ENCODE measurements around the gene TMEM259. TPM values are rescaled to one million over a fixed set of nuclear protein-coding genes. Genes with fewer than 3 reads are reported as not detected.
A peak's percentile ranks its signal among the peaks of the same experiment; 100 is the strongest.

TMEM259 gene
- total and polyA plus RNA-seq, 8 donors, result 65.9 to 448 (median 90.0) TPM

DNA sequence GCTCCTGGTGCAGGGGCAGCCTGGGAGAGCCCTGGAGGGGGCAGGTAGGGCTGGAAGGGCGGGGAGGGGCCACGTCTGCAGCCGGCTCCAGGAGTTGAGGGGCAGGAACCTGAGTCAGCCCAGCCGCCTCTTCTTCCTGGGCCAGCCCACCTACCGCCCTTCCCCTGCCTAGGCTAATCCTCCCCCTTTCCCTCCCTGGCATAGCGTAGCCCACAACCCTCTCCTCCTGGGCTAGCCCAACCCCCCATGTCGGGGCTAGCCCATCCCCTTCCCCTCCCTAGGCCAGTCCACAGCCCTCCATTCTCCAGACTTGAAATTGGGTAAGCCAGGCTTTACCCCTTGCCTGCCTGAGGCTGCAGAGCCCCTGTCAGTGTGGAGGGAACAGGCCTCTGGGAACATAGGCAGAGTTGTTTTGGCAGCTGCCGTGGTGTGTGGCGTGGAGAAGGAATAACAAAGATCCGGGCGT, 57.4 kb downstream of the TMEM259 start:
- ATAC-seq (no peak), FAIRE-seq (no peak), DNase-seq (peak in 1 of 6 donors; percentile 63)
- H3K9me3 ChIP-seq, result no peaks in the 10 kb centered on the region
- TF ChIP-seq, protein P1, sequence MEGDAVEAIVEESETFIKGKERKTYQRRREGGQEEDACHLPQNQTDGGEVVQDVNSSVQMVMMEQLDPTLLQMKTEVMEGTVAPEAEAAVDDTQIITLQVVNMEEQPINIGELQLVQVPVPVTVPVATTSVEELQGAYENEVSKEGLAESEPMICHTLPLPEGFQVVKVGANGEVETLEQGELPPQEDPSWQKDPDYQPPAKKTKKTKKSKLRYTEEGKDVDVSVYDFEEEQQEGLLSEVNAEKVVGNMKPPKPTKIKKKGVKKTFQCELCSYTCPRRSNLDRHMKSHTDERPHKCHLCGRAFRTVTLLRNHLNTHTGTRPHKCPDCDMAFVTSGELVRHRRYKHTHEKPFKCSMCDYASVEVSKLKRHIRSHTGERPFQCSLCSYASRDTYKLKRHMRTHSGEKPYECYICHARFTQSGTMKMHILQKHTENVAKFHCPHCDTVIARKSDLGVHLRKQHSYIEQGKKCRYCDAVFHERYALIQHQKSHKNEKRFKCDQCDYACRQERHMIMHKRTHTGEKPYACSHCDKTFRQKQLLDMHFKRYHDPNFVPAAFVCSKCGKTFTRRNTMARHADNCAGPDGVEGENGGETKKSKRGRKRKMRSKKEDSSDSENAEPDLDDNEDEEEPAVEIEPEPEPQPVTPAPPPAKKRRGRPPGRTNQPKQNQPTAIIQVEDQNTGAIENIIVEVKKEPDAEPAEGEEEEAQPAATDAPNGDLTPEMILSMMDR (IDR thresholded peaks at IDR 0.05), result no peak
- H3K4me3 ChIP-seq, result no peak overlapping the region
- WGBS, 2 donors, result 85 to 92% methylated on average over 9 to 11 of the region's 11 CpGs
- H3K27ac ChIP-seq, result no peak overlapping the region
- no peaks in the 10 kb centered on the region for H3K27me3 ChIP-seq
- intact Hi-C loops (cut with DNase I), result no loop called here
- H3K36me3 ChIP-seq, result peaks cover 0 to 9% (median 0%) of the 10 kb centered on the region in 3 donors
- no peaks in the 10 kb centered on the region for H3K4me1 ChIP-seq

DNA sequence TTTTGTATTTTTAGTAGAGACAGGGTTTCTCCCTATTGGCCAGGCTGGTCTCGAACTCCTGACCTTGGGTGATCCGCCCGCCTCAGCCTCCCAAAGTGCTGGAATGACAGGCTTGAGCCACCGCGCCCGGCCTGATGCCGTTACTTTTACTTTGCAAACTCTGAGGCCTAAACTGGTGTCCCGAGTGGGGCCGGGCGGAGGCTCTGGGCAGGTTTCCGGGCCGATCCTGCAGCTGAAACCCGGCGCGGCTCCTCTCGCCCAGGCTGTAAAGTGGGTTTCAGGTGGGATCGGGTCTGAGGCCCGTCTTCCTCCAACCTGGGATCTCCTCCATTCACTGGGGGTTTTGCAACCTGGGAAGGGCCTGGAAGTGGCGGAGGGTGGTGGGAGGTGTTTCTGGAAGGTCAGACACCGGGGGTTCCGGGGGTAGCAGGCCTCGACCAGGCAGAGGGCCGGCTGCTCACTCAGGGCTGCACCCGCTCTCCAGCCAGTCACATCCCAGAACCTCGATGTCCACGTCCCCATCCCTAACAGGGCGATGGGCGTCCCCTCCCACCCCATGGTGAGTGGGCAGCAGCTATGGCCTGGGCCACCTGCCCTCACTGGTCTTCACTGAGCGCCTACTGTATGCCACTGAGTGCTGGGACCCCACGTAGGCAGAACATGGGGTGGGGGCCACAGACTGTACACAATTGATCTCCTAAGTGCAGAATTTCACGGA, 58.1 kb downstream of the TMEM259 start:
- WGBS, 2 donors, result 89 to 91% methylated on average over 31 of the region's 31 CpGs
- H3K4me3 ChIP-seq, result no peak overlapping the region
- no peak overlapping the region for H3K27ac ChIP-seq
- DNase-seq (peak in 2 of 6 donors; percentile 22 to 63), FAIRE-seq (no peak), ATAC-seq (no peak)
- H3K4me1 ChIP-seq, result no peaks in the 10 kb centered on the region
- intact Hi-C loops (cut with DNase I), result no loop called here
- no peaks in the 10 kb centered on the region for H3K9me3 ChIP-seq
- peaks cover 0 to 9% (median 0%) of the 10 kb centered on the region in 3 donors for H3K36me3 ChIP-seq
- TF ChIP-seq, protein P1 (IDR thresholded peaks at IDR 0.05), result no peak
- H3K27me3 ChIP-seq, result no peaks in the 10 kb centered on the region

DNA sequence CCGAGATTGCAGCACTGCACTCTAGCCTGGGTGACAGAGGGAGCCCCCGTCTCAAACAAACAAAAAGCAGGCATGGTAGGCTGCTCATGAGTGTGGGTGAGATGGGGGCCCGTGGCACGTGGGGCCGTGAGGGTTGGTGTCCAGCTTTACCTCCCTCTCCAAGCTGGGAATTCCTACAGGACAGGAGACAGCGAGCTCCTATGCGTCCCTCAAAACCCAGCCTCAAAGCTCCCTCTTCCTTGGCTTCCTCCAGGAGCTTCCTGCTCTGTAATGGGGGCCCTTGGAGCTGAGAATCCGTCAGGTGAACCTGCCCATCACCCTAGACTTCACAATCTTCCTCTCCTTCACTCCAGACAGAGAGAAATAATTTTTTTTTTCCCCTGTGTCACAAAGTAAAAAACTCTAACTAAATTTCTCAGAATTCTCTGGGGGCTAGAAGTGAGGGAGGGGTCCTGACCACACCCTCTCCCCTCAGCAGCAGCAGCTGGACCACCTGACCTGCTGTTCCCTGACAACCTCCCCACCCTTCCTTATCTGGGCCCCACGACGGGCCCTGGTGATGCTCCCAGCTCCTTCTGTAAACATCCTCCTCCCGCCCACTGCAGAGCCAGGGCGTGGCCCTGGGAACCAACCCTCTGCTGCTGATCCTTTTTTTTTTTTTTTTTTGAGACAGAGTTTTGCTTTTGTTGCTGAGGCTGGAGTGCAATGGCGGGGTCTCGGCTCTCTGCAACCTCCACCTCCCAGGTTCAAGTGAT, 58.9 kb downstream of the TMEM259 start:
- FAIRE-seq (no peak), DNase-seq (no peak), ATAC-seq (peak in 3 of 4 donors; percentile 24 to 52 (median 28))
- Histone ChIP-seq H3K4me1 (no peaks in the 10 kb centered on the region), H3K27me3 (no peaks in the 10 kb centered on the region), H3K36me3 (peaks cover 0 to 9% (median 0%) of the 10 kb centered on the region in 3 donors), H3K4me3 (no peak overlapping the region), H3K9me3 (no peaks in the 10 kb centered on the region), H3K27ac (no peak overlapping the region)
- TF ChIP-seq, protein P1 (IDR thresholded peaks at IDR 0.05), result no peak
- 70 to 78% methylated on average over 14 of the region's 14 CpGs for WGBS, 2 donors
- intact Hi-C loops (cut with DNase I), result no loop called here

DNA sequence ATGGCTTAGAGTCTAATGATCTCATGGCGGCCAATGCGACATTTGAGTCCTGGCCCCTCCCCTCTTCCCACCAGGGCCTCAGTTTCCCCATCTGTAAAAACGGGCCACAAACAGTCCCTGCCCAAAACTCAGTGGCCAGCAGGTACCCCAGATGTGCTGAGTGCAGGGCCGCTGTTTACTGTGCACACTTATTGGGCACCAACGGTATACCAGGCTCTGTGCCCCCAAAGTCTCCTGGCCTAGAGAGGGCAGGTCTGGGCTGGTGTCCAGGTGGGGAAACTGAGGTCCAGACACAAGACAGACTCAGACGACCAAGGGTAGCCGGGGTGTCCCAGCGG, 60.4 kb downstream of the TMEM259 start:
- no peaks in the 10 kb centered on the region for H3K27me3 ChIP-seq
- DNase-seq, result no peak
- TF ChIP-seq, protein P1 (IDR thresholded peaks at IDR 0.05), result no peak
- H3K27ac ChIP-seq, result no peak overlapping the region
- H3K4me1 ChIP-seq, result no peaks in the 10 kb centered on the region
- no peak overlapping the region for H3K4me3 ChIP-seq
- FAIRE-seq, result no peak
- peaks cover 0 to 9% (median 0%) of the 10 kb centered on the region in 3 donors for H3K36me3 ChIP-seq
- no peak for ATAC-seq
- H3K9me3 ChIP-seq, result no peaks in the 10 kb centered on the region
- intact Hi-C loops (cut with DNase I), result no loop called here
- WGBS, 2 donors, result 74 to 86% methylated on average over 8 of the region's 8 CpGs
